GM18526 (cell line): Measurements from ENCODE around the gene ARPP21.

Source experiments
- POLR2A ChIP-seq: IDR thresholded peaks from 3 replicates; pipeline ENCODE4 v1.6.1; 2011; ENCODE audit not compliant: insufficient read length; ENCODE audit errors: extremely low read depth

Gene ARPP21

DNA sequence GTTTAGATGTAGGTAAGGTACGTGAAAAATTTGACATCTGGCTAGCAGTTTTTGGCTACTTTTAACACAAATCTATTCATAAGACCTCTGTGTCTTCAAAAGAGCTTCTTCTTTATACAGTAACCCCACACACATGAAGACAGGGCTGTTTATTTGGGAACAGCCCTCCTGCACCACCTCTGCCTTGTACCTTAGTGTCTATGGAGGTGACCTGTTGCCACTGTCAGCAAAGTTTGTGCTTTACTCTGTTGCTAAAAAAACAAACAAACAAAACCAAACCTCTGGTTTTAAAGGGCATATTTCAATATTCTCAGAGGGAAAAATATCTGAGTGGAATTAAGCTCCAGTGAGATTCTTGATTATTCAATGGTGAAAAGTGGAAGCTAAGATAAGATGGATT lies 122.0 kb downstream of the ARPP21 start:
- no peak for TF ChIP-seq POLR2A

DNA sequence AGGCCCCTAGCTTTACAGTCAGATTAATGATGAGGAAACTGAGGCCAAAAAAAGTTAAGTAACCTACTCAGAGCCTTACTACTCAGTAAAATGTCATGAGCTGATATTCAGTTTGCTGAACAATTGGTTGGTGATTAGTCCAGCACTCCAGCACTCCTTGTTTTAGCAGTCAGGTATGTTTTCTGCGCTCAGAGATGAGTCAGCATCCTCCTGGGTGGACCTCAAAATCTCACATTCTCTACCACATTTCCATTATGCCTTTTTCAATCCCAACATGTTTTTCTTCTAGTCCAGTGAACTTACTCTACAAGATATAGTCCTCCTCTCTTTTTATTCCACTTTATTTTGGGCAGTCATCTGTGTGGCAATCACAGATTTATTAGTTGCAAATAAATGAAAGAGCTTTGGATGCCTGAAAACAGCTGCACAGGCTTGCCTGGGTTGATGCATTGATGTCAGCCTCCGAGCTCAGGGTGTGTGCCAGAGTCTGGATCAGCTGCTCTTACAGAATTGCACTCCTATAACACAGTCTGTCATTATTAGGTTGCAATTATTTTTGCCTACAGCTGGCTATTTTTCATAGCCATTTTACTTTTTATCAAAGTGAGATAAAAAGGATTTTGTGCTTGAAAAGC lies 133.2 kb downstream of the ARPP21 start:
- TF ChIP-seq POLR2A = no peak

DNA sequence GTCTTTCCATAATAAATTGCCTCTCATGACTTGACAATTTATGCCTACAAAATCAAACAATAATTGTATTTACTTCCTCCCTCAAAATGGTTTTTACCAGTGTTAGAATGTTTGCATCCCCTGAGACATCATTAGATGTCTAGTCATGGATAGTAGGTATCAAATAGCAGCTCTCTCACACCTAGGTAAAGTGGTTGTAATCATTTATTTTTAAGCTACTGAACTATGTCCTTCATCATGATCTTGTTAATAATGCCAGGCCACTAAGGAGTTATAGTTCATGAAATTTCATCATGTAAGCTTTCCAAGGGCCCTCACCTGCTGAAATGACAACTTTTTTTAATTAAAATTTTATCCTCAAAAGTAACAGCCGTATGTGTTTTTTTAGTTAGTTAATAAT lies 134.1 kb downstream of the ARPP21 start:
- no peak for TF ChIP-seq POLR2A

DNA sequence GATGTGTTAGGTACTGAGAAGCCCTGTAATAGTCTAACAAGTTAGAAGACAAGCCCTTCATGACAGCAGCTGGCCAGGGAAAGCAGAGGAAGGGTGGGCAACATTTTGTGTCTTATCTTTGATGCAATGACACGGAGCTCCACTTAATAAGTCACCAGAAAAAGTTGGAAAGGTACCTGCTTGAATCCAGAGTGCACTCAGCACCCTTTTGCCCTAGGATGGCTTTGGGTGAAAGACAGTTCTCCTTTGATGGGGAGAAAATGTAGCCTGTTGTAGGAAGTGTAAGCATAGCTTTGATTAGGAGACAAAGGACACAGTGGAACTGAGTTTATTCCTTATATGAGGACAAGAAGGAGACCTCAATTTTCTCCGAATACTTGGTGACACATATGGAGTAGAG lies 137.0 kb downstream of the ARPP21 start:
- no peak for TF ChIP-seq POLR2A

DNA sequence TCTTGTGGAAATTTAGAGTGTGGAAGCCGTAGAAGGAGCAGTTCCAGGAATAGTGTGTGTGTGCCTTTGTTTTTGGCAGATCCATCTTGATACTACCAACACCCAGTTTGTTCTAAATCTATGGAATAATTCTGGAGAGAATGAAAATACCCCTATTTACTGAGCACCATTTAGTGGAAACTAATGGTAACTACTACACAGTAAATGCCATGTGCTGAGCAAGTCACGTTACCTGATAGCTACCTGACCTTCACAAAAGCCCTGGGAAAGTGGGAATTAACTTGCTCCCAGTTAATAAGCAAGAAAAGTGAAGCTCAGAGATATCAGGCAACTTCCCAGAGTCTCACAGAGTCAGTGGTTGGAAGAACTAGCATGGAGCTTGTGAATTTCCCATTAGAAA lies 137.7 kb downstream of the ARPP21 start:
- TF ChIP-seq POLR2A = no peak

DNA sequence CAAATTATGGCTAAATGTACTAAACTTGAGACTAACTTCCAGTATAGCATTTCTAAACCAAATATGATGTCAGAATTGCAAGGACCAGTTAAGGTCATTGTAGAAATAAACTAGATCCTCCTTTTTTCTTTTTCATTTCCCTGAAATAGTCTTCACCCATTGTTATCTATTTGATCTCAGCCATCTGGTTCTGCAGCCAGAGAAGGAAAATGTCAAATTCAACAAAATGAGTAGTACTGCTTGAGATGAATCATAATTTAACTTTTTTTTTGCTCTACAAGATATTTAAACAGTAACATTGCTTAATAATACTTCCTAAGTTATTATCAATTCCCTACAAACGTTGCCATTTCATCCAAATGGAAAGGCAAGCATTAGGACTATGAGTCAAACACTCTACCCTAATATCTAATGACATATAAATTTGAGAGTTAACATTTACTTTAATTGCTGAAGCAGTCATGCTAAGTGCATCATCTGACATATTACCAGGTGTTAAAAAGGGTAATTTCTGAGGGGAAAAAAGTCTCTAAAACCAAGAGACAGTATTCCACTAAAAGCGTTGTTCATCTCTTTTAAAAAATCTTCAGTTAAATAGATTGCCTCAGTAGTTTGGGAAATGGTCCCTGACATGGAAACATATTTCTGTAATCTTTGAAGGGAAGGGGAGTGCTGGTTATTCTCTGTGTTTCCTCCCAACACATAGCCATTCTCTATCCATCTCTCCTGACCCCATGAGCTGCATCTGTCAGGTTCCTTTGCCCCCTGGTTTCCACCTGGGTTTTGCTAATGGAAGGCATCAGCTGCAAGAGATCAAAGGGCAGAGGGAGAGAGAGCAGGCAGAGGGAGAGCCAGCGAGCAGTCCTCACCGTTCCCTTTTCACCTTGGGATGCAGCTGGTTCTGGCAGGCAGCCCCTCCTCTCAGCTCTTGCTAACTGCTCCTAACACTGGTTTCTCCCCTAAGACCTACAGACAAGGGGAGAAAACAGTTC lies 138.5 kb downstream of the ARPP21 start:
- TF ChIP-seq POLR2A = no peak

DNA sequence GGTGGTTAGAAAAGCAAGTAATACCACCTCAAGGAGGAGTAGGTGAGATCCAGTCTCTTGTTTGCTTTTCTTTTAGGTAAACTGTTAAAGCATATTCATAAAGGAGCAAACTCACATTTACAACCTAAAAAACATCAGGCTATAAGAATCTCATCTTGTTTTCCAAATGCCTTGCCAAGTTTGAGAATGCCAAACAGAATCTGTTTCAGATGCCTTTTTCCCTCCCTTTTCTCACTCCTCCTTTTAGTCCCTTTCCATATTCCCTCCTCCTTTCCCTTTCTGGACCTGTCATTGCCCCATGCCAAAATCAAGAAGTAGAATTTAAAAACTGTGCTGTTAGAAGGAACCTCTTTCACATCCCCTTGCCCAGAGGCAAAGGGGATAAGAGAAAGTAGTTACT lies 140.3 kb downstream of the ARPP21 start:
- no peak for TF ChIP-seq POLR2A

DNA sequence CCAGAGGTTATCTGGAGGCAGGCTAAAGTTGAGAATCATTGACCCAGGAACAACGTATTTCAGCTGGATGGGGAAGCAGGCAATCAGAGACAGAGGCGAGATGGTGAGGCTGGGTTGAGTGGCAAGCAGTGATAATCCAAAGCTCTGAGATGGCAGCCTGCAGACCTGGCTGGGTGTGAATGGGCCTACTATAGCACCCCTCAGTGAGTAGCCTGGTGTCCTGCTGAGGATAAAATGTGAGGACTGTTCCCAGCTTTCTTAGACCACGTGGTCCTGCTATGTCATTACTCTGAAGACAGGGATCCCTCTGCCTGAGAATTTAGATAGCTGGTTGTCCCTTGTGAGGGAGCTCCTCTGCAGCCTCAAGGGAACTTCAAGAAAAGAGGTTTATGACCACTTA lies 141.5 kb downstream of the ARPP21 start:
- TF ChIP-seq POLR2A = no peak

DNA sequence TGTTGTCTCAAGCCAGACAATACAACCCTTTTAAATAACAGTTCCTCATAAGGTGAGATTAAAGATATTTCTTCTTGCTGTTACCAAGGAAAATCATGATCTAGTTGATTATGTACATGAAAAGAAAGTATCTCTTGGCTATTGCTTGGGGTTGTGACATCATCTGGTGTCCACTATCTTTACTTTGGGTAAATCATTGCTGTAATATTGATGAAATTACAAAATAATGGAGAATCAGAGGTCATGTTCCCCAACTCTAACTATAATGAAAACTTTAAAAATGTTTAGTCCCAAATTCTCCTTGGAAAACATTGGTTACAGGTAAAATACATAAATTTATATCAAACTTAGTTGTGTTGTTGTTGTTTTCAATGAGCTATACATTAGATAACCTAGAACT lies 142.2 kb downstream of the ARPP21 start:
- no peak for TF ChIP-seq POLR2A

DNA sequence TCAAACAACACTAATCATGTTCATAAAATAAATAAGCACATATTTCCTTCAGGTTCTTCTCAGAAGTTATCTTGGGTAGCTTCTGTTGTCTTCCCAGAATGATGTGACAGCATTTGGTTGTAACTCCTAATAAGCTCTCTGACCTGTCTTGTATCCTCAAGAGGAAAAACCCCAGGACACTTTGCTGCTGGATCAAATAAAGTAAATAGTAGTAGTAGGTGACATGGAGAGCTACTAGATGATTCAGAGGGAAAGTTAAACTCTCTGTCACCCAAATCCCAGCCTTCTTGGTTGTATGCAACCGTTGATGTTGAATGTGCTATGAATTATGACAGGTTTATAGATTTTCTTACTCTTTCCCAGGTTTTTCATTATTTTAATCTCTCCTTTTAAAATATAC lies 143.0 kb downstream of the ARPP21 start:
- no peak for TF ChIP-seq POLR2A

DNA sequence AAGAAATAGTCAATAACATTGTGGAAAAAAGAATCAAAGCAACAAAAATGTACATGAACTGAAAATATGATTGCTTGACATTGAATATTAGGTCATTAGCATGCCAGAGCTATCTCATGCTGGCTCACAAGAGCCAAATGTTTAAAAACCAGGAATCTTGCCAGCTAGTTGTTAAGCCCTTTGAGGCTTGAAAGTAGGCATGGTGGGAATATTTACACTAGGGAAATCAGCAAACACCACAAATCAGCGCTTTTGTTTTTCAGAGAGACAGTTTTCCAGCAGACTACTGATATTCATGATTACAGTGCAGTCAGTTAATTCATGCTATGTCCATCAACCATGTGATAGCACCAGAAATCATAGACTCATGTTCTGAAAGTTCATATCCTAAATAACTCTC lies 144.8 kb downstream of the ARPP21 start:
- TF ChIP-seq POLR2A = no peak

DNA sequence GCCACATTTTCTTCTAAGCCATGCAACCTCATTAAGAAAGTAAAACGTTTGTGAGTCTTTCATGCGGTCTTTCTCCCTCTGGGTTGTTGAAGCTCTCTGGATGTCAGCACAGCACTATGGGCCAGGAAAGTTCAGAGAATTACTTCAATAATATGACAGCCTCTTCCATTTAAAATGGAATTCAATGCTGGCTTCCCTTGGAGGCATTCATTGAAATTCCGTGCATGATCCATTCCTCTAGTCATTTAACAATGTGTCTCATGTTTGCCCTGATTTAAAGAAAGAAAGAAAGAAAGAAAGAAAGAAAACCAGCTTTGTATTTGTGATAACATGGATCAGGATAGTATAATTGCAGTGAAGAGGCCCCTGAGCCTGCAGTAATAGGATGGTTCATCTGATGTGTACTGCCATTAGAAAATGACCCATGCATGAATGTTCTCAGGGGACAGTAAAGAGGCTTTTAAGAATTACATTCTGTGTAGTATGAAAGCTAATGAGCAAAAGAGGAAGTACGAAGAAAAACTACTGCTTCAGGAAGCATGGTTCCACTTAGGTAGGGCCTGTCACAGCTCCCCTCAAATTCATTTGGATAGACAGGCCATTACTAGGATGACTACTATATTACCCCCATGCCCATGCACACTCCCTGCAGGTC lies 146.0 kb downstream of the ARPP21 start:
- no peak for TF ChIP-seq POLR2A

DNA sequence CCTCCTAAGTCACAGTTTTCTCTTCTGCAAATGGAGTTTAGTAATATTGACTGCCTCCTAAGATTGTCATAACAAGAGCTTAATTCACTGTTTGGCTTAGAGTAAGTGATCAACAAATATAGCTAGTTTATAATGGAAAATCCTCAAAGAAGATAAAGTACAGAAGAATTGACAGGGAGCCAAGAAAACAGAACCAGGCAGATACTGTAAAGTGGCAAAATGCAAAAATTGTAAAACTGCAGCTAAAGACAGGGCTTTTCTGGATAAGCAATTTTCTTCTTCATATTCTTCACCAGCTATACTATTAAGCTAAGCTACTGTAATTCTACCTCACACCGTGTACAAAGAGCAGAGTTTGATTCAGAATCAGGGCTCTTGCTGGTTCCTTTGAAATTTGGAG lies 148.6 kb downstream of the ARPP21 start:
- TF ChIP-seq POLR2A = no peak

DNA sequence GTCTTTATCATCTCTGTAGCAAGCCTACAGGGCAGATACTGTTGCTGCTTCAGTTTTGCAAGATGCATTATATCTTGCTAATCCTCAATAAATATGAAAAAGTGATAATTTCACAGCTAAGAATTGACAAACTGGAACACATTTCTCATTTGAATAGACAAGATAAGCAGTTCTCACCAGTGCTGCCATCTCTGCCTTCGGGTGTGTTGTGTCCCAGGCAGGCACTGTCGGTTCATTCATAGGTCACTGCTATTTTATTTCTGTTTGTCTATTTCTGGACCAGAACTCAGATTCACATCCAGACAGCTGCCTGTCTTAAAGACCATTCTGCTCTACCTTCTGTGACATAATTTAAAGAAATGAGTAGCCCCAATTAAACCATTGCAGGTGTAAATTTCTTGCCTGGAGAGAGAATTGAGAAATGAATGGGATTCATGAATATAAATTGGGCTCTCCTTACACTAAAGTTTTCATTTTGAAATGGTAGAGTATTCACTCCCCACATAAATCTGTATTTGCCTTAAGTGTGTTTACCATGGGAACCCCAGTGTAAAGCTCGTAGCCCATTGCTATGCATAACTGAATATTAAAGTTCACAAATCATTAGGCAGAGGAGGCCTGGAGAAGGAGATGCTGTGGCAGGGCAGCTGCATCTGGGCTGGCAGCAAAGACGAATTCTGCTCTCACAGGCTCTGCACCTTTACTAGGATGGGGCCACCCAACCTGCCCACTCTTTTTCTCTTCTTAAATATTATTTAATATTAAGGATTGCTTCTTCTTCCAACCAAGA lies 149.9 kb downstream of the ARPP21 start:
- no peak for TF ChIP-seq POLR2A

DNA sequence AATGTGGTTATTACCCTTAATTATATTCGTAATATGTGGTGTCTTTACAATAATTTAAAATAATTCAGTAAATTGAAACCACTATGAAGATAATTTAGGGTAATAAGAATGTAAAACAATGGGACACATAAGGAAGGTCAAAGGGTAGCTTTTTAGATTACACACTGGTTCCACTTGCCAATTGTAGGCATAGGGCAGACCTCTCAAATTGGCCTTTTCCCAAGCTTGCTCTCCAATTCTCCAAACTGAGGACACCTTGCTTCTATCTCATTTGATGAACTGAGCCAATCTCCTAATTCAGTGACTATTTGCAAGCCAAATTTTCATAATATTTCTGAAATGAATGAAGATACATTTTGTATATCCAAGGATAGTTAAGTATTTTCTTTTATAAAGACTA lies 151.4 kb downstream of the ARPP21 start:
- TF ChIP-seq POLR2A = no peak
